HG03097 (cell line): ENCODE results near the gene KCNK3.

Source experiments
- ATAC-seq: cut with Tn5 transposase; IDR thresholded peaks from one replicate; pipeline ENCODE4 v1.9.1; 2021; ENCODE audit not compliant: unreplicated experiment, low FRiP score

The KCNK3 gene

DNA sequence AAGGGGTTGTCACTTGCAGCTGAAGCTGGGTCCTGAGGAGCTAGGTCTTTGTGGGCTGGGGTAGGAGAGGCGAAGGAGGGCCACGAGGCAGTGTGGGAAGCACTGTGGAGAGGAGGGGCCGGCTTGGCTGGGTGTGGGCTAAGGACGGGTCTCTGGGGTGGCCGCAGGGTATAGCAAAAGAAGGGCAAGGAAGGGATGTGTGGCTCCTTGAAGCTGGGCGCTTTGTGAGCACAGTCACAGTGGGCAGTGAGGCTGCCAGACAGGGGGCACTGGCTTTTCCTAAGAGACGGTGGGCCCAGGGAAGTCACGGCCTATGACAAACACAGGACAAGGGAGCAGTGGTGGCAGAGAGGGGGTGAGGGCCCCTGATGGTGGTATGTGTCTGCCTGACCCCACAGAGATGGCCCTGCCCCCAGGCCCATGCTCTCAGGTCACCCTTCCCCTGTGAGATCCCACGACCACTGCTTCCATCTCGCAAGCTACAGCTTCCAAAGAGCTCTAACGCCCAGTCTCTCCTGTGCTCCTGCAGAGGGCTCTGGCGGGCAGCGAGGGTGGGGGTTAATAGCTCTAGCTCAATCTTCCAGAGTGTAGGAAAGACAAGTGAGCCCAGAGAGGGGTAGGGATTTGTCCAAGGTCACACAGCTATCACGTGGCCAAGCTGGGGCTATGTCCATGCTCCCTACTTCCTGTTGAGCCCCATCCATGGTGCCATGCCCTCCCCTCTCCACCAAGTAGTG lies 32.4 kb downstream of the KCNK3 start:
- ATAC-seq, result no peak

DNA sequence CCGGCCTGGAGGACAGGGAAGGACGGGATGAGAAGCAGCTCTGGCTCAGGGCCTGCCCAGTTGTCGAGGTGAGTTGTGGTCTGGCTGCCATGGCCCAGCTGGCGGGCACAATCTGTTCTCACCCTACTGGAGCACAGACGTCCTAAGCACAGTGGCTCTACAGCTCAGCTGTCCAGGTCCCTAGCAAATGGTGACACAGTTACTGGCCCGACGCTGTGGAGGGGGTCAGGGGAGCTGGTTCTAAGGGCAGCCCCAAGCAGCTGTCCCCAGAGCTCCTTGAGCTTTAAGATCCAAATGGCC lies 32.9 kb downstream of the KCNK3 start:
- ATAC-seq, result no peak

DNA sequence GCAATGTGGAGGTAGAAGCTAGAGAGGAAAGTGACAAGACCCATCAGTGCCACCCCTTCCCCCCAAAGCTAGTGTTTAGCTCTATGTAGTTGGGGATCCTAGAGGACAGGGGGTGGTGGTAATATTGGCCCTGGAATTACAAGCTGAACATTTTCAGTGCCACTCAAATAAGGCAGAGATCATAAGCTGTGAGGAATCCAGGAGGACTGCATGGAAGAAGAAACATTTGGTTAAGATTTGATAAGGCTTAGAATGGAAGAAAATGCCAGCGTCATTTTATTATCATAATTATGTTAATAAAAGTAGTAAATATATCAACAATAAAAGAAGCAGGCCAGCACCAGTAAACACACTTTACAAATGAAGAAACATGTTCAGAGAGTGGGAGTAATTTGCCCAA lies 33.7 kb downstream of the KCNK3 start:
- no peak for ATAC-seq

DNA sequence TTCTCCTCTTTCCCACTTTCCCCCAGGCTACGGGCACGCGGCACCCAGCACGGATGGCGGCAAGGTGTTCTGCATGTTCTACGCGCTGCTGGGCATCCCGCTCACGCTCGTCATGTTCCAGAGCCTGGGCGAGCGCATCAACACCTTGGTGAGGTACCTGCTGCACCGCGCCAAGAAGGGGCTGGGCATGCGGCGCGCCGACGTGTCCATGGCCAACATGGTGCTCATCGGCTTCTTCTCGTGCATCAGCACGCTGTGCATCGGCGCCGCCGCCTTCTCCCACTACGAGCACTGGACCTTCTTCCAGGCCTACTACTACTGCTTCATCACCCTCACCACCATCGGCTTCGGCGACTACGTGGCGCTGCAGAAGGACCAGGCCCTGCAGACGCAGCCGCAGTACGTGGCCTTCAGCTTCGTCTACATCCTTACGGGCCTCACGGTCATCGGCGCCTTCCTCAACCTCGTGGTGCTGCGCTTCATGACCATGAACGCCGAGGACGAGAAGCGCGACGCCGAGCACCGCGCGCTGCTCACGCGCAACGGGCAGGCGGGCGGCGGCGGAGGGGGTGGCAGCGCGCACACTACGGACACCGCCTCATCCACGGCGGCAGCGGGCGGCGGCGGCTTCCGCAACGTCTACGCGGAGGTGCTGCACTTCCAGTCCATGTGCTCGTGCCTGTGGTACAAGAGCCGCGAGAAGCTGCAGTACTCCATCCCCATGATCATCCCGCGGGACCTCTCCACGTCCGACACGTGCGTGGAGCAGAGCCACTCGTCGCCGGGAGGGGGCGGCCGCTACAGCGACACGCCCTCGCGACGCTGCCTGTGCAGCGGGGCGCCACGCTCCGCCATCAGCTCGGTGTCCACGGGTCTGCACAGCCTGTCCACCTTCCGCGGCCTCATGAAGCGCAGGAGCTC lies 35.4 kb downstream of the KCNK3 start:
- no peak for ATAC-seq

DNA sequence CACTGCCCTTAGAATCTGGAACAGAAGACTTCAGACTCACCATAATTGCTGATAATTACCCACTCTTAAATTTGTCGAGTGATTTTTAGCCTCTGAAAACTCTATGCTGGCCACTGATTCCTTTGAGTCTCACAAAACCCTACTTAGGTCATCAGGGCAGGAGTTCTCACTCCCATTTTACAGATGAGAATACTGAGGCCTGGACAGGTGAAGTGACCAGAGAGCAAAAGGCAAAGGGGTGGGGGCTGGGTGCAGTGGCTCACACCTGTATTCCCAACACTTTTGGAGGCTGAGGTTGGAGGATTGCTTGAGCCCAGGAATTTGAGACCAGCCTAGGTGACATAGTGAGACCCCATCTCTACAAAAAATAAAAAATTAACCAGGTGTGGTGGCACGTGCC lies 36.8 kb downstream of the KCNK3 start:
- no peak for ATAC-seq

DNA sequence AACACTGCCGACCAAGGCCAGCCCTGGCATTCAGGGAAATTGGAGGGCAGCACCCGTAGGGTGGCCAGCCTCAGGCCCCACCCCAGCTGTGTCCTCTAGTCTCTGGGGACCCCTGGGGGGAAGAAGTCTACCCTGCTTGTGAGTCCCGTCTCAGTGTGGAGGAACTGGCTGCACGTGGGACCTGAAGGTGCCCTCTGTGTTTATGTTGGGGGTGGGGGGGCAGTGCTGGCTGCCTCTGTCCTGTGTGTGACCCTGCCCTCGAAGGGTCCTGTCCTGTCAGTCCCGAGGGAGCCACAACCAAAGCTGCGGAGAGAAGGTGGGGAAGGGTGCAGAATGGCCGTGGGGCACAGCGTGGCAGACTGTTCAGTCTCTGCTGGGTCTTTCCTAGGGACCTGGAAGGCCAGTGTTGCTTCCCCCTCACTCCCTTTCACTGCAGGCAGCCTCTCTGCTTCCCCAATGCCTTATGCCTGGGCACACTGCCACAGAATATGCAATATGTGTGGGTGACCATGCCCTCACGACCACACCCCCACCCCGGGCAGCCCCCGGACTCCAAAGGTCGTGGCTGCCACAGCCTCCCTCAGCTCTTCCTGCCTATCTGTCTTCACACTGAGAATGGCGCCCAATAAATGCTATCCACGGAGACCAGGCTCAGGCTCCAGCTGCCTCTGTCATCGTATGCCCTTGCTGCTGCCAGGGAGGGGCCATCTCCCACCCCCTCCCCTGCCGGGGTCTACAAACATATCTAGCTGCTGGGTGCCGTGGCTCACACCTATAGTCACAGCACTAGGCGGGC lies 38.2 kb downstream of the KCNK3 start:
- no peak for ATAC-seq

DNA sequence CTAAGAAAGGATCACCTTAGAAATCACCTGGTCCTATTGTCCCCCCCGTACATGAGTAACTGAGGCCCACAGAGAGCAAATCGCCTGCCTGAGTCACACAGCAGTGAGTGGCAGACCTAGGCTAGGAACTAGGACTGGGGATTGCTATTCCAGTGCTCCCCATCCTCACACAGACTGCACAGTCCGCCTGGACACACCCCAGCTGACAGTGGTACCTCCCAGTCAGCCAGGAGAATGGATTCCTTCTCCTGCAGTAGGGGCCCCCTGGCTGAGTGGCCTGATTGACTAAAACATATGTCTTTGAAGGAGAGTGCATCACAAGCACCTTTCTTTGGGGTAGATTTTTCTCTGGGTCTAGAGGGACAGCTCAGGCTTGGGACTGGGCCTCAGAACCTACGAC lies 39.2 kb downstream of the KCNK3 start:
- no peak for ATAC-seq

DNA sequence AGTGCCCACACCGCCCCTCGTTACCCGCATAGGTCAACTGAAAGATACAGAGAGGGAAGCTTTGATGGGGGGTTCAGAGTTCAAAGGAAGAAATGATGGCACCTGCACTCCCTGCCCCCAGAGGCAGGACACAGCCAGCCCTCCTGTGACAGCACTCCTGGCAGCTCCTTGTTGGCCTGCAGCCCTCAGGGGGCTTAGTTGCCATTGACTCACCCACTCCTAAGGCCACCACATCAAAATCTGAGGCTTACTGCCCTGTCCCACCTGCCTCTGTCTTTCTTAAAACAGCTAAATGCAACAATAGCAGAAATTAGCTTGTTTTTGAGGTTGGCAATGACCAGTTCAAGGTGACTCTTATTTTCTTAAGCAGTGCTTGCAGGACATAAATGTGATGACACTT lies 39.9 kb downstream of the KCNK3 start:
- ATAC-seq, result no peak

DNA sequence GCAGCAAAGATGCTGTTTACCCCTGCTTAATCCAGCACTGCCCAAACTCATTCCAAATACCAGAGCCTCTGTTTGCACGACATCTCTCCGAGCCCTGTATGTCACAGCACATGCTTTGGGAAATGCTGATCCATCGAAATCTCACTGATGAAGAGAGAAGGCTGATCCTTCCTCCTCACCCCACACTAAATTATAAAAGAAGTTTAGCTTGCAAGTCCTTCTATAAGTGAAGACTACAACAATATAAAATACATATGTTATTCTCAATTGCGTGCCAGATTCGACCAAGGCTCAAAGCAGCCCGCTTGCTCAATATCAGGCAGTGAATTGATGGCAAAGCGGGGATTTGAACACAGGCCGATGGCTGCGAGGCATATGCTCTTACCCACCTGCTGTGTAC lies 40.9 kb downstream of the KCNK3 start:
- ATAC-seq, result no peak

DNA sequence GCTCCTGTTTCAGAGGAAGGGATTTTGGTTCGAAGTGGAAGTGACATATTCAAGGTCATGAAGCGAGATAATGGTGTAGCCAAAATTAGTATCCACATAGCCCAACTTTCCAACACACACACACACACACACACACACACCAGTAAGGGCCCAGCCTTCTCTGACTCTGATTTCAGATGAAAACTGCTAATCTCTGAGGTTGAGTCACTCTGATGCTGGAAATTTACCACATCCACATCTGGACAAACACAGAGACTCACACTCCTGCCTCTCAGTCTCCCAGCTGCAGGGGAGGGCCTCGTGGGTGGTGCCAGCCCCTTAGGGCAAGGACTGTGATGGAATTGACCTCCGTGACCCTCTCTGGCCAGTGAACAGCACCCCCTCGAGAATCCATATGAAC lies 42.6 kb downstream of the KCNK3 start:
- ATAC-seq, result no peak

DNA sequence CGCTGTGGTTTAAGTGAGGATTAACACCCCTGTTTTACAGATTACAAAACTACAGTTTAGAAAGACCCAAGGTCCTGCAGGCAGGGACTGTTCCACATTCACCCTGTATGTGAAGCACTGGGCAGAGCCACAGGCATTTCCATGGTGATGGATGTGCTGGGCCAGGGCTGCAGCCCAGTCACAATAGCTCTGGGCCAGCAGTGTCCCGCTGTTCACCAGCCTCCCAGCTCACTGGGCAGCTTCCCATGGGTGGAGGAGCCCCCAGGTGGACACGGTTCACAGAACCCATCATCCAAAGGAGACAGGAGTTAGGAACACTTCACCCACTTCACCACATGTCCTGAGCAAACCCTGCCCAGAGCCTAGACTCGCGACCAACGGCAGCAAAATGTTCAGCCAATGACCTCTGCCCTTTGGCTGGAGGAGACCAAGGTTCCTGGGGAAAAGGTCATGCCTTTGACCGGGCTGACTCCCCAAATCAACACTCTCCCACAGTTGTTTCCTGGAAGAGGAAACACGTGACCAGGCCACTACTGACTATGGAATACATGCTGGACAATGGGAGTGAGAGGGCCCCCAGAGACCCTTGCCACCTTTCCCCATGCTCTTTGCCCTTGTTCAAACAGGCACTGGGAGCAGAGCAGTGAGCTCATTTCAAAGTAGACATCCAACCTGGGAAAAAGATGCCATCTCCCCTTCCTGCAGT lies 43.5 kb downstream of the KCNK3 start:
- ATAC-seq, result no peak

DNA sequence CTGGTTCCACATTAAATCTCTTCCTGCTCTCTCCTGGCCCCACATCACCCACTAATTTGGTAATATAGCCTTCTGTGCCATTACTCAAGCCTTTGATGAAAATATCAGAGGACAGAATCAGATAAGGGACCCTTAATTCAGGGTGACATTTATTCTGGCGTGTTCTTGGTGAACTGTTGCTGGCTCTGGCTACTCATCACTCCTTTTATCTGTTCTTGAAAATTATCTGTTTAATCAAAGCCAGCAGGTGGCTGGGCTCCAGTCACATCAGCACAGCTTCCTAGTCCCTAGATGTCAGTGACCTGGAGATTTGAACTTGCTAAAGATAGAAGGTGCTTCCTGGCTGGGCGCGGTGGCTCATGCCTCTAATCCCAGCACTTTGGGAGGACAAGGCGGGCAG lies 44.7 kb downstream of the KCNK3 start:
- no peak for ATAC-seq

DNA sequence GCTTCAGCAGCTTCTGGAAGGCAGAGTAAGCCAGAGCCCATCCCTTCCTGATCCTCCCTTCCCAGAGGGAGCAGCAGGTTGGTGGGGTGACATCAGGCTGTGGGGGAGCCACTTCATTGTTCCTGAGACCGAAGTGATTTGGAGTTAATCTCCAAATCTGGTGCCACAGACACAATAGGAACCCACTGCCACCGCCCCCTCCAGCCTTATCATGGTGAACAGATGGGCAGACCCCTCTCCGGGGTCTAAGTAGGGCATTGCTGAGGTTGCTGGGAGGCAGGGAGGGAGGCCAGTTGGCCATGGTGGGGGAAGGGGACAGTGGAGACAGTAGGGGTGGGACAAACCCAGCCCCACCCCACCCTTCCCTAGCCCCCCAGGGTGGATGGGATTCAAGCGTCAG lies 46.0 kb downstream of the KCNK3 start:
- no peak for ATAC-seq

DNA sequence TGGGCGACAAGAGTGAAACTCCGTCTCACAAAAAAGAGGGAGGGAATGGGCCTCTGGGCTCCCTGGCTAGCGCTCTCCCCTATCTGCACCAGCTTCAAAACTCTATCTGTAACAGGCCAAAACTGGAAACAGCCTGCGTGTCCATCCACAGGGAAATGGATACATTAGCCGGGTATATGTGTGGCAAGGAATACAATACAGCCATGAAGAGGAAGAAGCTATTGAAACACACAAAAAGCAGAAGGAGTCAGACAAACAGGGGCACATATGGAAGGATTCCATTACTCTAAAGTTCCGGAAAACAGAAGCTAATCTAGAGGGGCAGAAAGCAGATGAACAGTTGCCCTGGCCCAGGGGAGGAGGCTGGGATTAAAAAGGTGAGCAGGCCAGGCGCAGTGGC lies 47.0 kb downstream of the KCNK3 start:
- no peak for ATAC-seq

DNA sequence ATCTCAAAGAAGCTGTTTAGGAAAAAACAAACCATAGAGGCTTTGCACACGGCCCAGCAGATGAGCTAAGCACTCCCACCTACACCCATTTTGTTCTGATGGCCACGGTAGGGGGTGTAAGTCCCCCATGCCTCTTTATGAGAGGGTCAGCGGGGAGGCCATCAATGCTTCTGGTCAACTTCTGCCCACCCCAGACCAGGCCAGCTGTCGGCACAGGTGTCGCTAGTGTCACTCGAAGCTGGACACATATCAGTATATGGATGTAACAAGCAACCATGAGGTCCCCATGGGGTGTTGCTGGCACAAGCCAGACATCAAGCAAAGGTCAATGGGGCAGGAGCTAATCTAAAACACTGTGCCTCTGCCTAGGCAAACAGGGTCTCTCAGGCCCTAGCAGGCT lies 47.8 kb downstream of the KCNK3 start:
- no peak for ATAC-seq

DNA sequence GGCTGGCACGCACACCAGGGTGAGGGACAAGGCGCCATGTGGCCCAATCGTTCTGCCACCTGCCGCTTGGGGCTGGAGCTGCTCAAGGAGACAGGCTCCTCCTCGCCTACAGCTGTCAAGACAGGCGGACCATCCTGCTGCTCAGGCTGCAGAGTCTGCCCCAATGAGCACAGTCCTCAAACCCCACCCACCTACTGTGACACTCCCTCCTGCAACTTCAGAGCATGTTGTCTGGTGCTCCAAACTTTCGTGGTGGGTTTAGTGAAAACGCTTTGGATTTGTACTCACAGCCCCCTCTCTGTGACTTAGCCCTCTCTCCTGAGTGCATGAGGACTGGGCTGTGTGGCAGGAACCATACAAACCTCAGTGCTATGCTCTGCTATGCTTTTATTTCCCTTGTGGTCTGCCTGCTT lies 48.4 kb downstream of the KCNK3 start:
- no peak for ATAC-seq

DNA sequence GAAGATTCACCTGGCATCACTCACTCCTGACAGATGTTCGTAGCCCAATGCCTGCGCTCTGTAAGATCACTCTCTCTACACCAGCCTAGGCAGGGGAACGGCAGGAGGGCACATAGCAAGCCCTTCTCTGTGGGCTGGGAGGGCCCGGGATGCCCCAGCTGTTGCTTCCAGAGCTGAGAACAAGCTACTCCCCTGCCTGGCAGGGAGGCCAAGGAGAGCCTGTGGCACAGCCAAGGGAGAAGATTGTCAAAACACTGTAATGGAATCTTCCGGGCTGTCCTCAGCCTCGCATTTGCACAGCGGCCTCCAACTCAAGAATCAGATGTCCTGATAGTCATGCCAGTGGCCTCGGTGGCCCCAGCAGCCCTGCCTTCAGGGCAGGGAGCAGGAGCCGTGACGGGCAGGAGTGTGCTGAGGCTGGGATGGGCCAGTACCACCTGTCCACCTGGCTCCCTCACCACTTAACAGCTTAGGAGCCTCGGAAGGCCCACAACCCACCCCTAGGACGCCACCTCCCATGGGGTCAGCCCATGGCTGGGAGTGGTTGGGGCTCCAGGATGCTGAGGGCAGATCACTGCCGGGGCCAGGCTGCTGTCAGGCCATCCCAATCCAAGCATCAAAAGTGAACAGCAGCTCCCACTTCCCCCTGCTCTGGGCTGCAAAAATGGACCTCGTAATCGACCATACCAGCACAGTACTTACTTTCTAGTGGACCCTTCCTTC lies 49.7 kb downstream of the KCNK3 start:
- no peak for ATAC-seq

DNA sequence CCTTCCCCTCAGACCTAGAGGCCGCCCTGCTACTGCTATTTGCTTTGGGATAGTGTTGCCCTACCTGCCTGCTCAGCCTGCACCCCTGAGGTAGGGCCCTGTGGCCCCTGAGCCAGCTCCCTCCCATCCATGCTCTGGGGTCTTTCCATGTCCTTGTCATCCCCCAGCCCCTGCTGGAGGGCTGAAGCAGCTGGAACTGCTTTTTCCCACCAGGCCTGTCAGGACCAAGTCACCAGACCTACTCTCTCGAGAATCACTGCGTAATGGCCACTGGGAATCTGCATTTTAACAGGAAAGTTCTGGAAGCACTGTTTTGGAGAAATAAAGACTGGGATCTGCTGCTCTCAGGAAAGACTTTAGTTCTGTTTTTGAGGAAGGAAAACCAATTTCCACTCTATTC lies 51.3 kb downstream of the KCNK3 start:
- no peak for ATAC-seq

DNA sequence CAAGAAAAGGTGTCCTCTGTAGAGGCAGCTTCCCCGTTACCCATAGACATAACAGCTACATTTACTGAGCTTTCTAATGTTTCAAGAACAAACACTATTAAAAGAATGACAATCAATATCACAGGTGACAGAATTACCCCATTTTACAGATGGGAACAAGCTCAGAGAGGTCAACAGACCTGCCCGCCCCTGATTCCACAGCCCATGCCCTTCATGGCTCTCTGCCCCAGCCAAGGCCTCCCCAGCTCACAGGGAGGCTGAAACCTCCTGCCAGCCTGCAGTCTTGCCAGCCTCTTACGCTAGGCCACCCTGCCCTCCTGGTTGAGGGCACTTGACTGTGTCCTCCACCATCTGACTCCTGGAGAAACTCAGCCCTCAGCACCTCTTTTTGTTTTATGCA lies 52.4 kb downstream of the KCNK3 start:
- ATAC-seq, result no peak

DNA sequence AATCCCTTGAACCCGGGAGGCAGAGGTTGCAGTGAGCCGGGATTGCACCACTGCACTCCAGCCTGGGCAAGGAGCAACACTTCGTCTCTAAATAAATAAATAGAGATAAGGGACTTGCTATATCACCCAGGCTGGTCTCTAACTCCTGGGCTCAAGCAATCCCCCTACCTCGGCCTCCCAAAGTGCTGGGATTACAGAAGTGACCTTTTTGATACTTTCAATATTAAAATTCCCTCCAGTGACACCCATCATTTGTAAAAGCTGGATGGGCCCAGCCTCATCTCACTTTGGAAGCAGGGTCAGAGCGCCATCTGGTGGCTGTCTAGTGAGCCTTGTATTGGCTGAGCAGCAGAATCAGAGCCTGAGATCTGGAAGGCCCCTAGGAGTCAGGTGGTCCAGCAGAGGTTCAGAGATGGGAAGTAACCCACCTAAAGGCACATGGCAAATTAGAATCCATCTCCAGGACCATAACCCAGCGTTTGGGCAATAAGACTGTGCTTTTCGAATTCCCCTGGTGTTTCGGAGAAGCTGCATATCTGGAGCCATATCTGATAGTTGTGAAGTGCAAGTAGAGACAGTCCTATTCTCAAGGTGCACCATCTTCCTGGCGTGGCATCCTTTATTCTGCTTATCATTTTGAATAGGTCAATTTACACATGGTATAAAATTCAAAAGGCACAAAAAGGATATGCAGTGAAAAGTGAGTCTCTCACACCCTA lies 53.2 kb downstream of the KCNK3 start:
- ATAC-seq, result no peak
